Epithelial cell of esophagus (primary cell): Measurements from ENCODE around the gene CACNA1D.

Experiments
- DNase-seq: peaks from one replicate; pipeline ENCODE4 v3.0.0; 2010; ENCODE audit warnings: low read depth
- H3K4me3 ChIP-seq: 2 replicates; pipeline ENCODE4 v1.5.1; 2011; ENCODE audit warnings: mild to moderate bottlenecking, low read length, control low read depth
- TF ChIP-seq, protein P1 (sequence below): IDR thresholded peaks from 2 replicates; pipeline ENCODE4 v1.5.1; 2011; ENCODE audit warnings: low read depth, mild to moderate bottlenecking, low read length, control low read depth, inconsistent platforms; ENCODE audit not compliant: insufficient read depth; ENCODE audit errors: missing control alignments

The CACNA1D gene

DNA sequence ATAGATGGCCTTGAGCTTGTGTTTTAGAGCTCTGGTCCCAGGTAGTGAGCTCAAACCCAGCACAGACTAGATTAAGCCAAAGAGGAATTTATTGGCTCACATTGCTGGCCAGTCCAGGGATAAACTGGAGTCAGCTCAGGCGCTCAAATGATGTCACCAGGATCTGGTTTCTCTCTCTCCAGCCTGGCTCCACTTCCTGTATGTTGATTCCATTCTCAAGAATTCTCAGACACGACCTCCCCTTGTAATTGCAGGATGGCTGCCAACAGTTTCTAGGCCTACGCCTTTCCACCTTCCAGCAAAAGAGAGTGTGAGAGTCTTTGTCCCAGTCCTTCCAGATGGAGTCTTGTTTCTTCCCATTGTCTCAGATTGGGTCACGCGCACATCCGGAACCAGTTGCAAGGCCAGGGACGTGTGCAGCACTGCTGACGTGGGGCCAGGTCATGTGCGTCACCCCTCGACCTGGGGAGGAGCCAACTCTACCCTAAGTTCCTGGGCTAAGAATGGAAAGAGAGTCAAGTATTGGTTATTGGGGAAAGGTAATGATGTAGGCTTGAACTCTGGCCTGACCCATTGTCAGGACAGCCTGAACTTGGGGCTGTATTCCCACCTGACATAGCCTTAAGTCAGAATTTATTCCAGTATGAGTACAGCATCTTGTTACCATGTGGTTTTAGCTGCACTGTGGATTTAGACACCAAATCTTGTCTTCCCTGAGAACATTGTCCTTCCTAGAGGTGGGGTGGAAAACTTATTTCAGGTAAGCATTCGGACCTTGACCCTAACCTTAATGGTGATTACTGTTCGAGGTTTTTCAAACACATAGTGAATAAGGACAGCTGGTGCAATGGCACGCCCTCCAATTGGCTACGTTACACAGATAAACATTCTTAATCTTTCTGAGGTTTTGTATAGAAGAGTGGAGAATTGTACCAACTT lies 31.6 kb downstream of the CACNA1D start:
- H3K4me3 ChIP-seq, result no peak overlapping the region
- TF ChIP-seq, protein P1, sequence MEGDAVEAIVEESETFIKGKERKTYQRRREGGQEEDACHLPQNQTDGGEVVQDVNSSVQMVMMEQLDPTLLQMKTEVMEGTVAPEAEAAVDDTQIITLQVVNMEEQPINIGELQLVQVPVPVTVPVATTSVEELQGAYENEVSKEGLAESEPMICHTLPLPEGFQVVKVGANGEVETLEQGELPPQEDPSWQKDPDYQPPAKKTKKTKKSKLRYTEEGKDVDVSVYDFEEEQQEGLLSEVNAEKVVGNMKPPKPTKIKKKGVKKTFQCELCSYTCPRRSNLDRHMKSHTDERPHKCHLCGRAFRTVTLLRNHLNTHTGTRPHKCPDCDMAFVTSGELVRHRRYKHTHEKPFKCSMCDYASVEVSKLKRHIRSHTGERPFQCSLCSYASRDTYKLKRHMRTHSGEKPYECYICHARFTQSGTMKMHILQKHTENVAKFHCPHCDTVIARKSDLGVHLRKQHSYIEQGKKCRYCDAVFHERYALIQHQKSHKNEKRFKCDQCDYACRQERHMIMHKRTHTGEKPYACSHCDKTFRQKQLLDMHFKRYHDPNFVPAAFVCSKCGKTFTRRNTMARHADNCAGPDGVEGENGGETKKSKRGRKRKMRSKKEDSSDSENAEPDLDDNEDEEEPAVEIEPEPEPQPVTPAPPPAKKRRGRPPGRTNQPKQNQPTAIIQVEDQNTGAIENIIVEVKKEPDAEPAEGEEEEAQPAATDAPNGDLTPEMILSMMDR, result no peak
- no peak for DNase-seq

DNA sequence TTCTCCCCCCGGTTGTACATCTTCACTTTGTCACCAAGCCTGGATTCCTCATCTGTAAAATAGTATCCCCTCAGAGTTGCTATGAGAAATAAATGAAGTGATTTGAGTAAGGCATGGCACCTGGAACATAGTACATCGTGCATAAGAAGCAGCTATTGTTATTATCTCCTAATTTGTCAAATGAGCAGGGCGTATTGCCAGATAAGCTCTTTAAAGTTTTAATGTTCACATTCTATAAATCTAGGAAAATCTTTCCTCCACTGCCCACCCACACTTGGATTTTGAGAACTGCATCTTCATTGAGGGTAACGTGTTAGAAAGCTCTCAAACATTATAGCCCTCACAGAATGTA lies 32.3 kb downstream of the CACNA1D start:
- no peak overlapping the region for H3K4me3 ChIP-seq
- no peak for DNase-seq
- TF ChIP-seq, protein P1, result no peak

DNA sequence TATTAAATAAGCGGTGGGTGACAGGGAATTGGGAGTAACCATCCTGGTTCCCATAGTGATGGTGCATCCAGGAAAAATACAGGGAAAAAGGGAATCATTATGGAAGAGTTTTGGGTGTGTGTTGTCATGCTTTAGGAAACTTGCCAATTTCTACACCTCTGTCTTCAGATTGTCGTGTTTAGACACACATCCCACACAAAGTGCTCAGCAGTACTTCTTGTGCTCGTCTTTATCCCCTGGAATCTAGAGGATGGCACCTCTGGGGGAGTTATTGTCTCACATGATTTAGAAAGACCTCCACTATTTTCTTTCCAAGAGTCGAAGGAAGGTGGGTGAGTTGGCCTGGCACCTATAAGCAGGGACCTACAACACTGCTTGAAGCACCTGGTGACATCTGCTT lies 35.8 kb downstream of the CACNA1D start:
- TF ChIP-seq, protein P1, result no peak
- no peak overlapping the region for H3K4me3 ChIP-seq
- DNase-seq, result no peak

DNA sequence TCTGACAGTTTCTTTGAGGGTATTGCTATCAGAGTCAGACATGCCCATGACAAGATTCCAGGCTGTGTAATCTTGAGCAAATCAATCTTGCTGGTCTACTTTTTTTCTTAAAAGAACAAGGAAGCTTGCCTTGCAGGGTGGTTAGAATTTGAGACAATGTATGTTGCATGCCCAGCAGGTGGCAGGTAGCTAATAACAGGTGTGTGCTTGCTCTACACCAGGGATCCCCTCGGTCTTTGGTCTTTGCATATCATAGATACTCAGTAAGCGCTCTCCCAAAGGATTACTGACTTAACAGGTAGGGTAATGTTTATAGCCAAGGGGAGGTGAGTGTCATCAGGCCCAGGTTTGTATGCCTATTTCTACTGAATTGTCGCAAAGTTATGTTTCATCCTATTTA lies 37.3 kb downstream of the CACNA1D start:
- DNase-seq, result peak; percentile 47
- TF ChIP-seq, protein P1, result peak; percentile 58
- no peak overlapping the region for H3K4me3 ChIP-seq

DNA sequence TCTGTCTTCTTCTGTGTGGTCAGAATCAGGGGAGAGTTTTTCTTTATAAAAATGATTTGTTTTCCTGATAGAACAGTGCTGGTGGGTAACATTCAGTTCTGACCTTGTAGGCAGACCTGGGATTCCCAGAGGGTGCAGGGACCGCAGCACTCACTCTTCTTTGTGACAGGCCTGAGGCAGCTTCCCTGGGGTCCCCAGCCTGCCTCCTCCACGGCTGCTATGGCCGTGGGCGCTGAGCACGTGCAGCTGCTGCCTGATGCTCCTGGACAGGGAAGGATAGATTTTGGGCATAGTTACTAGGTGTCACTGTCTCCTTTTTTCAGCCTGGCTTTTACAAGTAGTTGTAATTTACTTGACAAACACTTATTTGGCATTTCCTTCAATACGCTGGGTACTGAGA lies 39.1 kb downstream of the CACNA1D start:
- DNase-seq, result no peak
- TF ChIP-seq, protein P1, result no peak
- no peak overlapping the region for H3K4me3 ChIP-seq

DNA sequence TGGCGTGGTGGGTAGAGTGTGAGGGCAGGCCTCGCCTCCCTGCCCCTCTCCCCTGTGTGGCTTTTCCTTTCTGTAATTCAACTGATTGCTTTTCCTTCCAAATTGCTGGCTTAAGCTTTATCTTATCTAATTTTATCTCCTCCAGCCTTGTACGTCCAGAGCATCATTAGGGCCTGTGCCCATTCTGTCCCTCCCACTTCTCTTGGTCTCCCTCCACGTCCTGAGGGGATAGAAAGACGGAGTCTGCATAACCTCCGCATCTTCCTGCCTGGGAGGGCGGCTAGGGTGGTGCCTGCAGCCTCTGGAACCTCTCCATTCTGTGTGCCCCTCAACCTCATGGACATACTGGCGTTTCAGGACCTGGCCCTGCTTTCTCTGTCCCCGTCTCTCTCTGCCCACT lies 39.8 kb downstream of the CACNA1D start:
- no peak for DNase-seq
- TF ChIP-seq, protein P1, result no peak
- H3K4me3 ChIP-seq, result no peak overlapping the region
